K562 (cell line): Measurements from ENCODE around the gene CNOT6L. TPM values are rescaled to one million over a fixed set of nuclear protein-coding genes. Genes with fewer than 3 reads are reported as not detected.

Experiments
- ATAC-seq: fragments of 200-7000 bp; cut with Tn5 transposase; 3 replicates; pipeline ENCODE4 v1.9.1; 2020; ENCODE audit warnings: moderate library complexity
- BruUV-seq: library from RNA; stranded (reverse); fragments of 400-500 nt; replicated peaks from 2 replicates; lab custom pipeline; 2021; lab: Mats Ljungman, UMichigan
- CTCF ChIA-PET: fragments of 300-600 bp; formaldehyde crosslinking; extraction: SDS; loops from one replicate; lab custom pipeline; 2021; ENCODE audit warnings: low intra/inter-chr PET ratio; lab: Yijun Ruan, JAX
- POLR2A ChIA-PET: fragments of 300-600, 350-650 bp; sonication (Branson Sonifier 250); formaldehyde crosslinking; extraction: SDS; loops from one replicate; lab custom pipeline; 2021; ENCODE audit warnings: antibody characterized with exemption, inconsistent platforms; lab: Yijun Ruan, JAX
- DNase-seq, 4 experiments: peaks; one replicate each; pipeline versions ENCODE4 v3.0.0 to v3.0.0-alpha.2; 2011 to 2018; ENCODE audit warnings: low spot score in 3 of 4, mixed read lengths in 3 of 4; ENCODE audit errors: extremely low read depth in 1 of 4
- FAIRE-seq: peaks from 2 replicates; lab custom pipeline; 2011; peaks lifted over from hg19 to GRCh38; lab: Jason Lieb, UNC
- H2AFZ ChIP-seq: 2 replicates; pipeline ENCODE4 v1.6.0; 2011; ENCODE audit warnings: low read depth, low read length, control low read depth, inconsistent platforms
- H3K27ac ChIP-seq: fragments of 200-600 bp; 3 replicates; pipeline ENCODE4 v1.8.0; 2011; ENCODE audit warnings: low read depth, mild to moderate bottlenecking, control low read depth, inconsistent platforms, low read length, moderate library complexity, mixed read lengths; ENCODE audit errors: extremely low read depth
- H3K27me3 ChIP-seq, 2 experiments: fragments of 300-600 bp in 1 of 2; 2 replicates in 1 of 2; 3 replicates in 1 of 2; pipeline versions ENCODE4 v1.6.0 to v1.8.0; 2011; ENCODE audit warnings: inconsistent platforms in 2 of 2, low read length in 2 of 2, mild to moderate bottlenecking in 1 of 2, mixed read lengths in 1 of 2, moderate library complexity in 1 of 2; ENCODE audit not compliant: control insufficient read depth in 2 of 2, insufficient read depth in 2 of 2
- H3K36me3 ChIP-seq: fragments of 300-600 bp; 3 replicates; pipeline ENCODE4 v1.8.0; 2011; ENCODE audit warnings: mild to moderate bottlenecking, low read length, inconsistent platforms; ENCODE audit not compliant: control insufficient read depth, insufficient read depth
- H3K4me1 ChIP-seq, 2 experiments: fragments of 200-600 bp in 1 of 2; replicated peaks in 1 of 2; 2 replicates in 1 of 2; 3 replicates in 1 of 2; pipeline versions ENCODE4 v1.5.1 to v1.8.0; 2011; ENCODE audit warnings: inconsistent platforms in 2 of 2, low read length in 2 of 2, mild to moderate bottlenecking in 1 of 2, mixed read lengths in 1 of 2, moderate library complexity in 1 of 2; ENCODE audit not compliant: control insufficient read depth in 2 of 2, insufficient read depth in 2 of 2
- H3K4me2 ChIP-seq: 2 replicates; pipeline ENCODE4 v1.6.1; 2011; ENCODE audit warnings: low read length, control low read depth, inconsistent platforms, mixed read lengths; ENCODE audit not compliant: insufficient read depth
- H3K4me3 ChIP-seq: fragments of 200-600 bp; sonication (generic), shearing (Covaris generic); 2 replicates; pipeline ENCODE4 v1.5.1; 2016; ENCODE audit warnings: control low read depth, inconsistent platforms
- H3K79me2 ChIP-seq: fragments of 200-600 bp; 3 replicates; pipeline ENCODE4 v1.8.0; 2011; ENCODE audit warnings: low read length, inconsistent platforms; ENCODE audit not compliant: control insufficient read depth, insufficient read depth
- H3K9ac ChIP-seq, 2 experiments: 2 replicates each; pipeline versions ENCODE4 v1.6.0 to v1.6.1; 2011; ENCODE audit warnings: low read depth in 2 of 2, low read length in 2 of 2, control low read depth in 1 of 2, inconsistent platforms in 1 of 2, mild to moderate bottlenecking in 1 of 2, mixed read lengths in 1 of 2; ENCODE audit not compliant: insufficient read depth in 1 of 2
- H3K9me1 ChIP-seq: one replicate; pipeline ENCODE4 v1.6.0; 2011; ENCODE audit warnings: inconsistent platforms, mild to moderate bottlenecking, low read length, moderate library complexity; ENCODE audit not compliant: control insufficient read depth, insufficient read depth
- H3K9me3 ChIP-seq: replicated peaks from 2 replicates; pipeline ENCODE4 v1.5.1; 2011; ENCODE audit warnings: low read depth, low read length, inconsistent platforms; ENCODE audit not compliant: control insufficient read depth, insufficient read depth
- H4K20me1 ChIP-seq: replicated peaks from 2 replicates; pipeline ENCODE4 v1.6.1; 2011; ENCODE audit warnings: low read length, inconsistent platforms, mixed read lengths; ENCODE audit not compliant: control insufficient read depth, insufficient read depth
- SIRT6 ChIP-seq: IDR thresholded peaks from one replicate; pipeline ENCODE4 v1.6.1; 2012; ENCODE audit warnings: low read depth, mild to moderate bottlenecking, control low read depth, inconsistent platforms, low read length, moderate library complexity
- SOX6 ChIP-seq: fragments of 450-650 bp; IDR thresholded peaks from 2 replicates; pipeline ENCODE4 v1.6.1; 2014; ENCODE audit warnings: mild to moderate bottlenecking
- TCFL5 ChIP-seq: fragments of 250-450 bp; sonication (Bioruptor Pico); conservative IDR thresholded peaks from 2 replicates; pipeline ENCODE4 v1.6.1; 2021; ENCODE audit warnings: mild to moderate bottlenecking, moderate library complexity, matching md5 sums
- ZNF121 ChIP-seq: sonication (generic); formaldehyde crosslinking; conservative IDR thresholded peaks from 2 replicates; pipeline ENCODE4 v1.8.0; 2022; ENCODE audit warnings: missing genetic modification reagents
- WGBS: fragments of 100-300 bp; shearing (Covaris generic); methylation state at CpG from one replicate; pipeline ENCODE4 v1.1.6; 2016; ENCODE audit warnings: low coverage, mixed read lengths; ENCODE audit not compliant: insufficient coverage; ENCODE audit errors: missing lambda C conversion rate; 5-methylcytosine and 5-hydroxymethylcytosine counted together
- in situ Hi-C: fragments of 300-500 bp; cut with MboI; formaldehyde crosslinking; loops from 4 replicates; pipeline ENCODE4 v1.15.0; 2018; ENCODE audit warnings: inconsistent platforms, mixed read lengths
- intact Hi-C: fragments of 100-400 bp; cut with micrococcal nuclease; formaldehyde crosslinking; loops from 2 replicates; pipeline ENCODE4 v1.14.2; 2022
- polyA plus RNA-seq, 8 experiments: library from polyadenylated mRNA; depleted of rRNA in 4 of 8; stranded (reverse) in 5 of 8; unstranded in 3 of 8; fragments of >200 nt; fragmentation: Nextera tagmentation in 2 of 8; fragmentation: Illumina TruSeq in 1 of 8; extraction: Ambion mirVana in 2 of 8; extraction: Trizol in 1 of 8; gene quantifications; 2 replicates each; pipeline versions ENCODE4 v1.2.1 to v1.2.3, GENCODE V29; 2011 to 2014; ENCODE audit warnings: inconsistent platforms in 1 of 8, missing spikeins in 1 of 8
- total RNA-seq, 7 experiments: library from RNA; depleted of rRNA in 6 of 7; stranded (reverse); fragments of >200 nt in 6 of 7; fragmentation: Illumina TruSeq in 2 of 7; extraction: Trizol in 2 of 7; gene quantifications; 2 replicates each; pipeline versions ENCODE4 v1.2.1 to v1.2.3, GENCODE V29; 2011 to 2021; ENCODE audit warnings: low replicate concordance in 1 of 7

The CNOT6L gene
- total and polyA plus RNA-seq, 9 of the 15 experiments (the other 6 are each of a cell fraction or from before 2014, with no cell fraction given): 3.7 to 27.9 (median 6.5) TPM

DNA sequence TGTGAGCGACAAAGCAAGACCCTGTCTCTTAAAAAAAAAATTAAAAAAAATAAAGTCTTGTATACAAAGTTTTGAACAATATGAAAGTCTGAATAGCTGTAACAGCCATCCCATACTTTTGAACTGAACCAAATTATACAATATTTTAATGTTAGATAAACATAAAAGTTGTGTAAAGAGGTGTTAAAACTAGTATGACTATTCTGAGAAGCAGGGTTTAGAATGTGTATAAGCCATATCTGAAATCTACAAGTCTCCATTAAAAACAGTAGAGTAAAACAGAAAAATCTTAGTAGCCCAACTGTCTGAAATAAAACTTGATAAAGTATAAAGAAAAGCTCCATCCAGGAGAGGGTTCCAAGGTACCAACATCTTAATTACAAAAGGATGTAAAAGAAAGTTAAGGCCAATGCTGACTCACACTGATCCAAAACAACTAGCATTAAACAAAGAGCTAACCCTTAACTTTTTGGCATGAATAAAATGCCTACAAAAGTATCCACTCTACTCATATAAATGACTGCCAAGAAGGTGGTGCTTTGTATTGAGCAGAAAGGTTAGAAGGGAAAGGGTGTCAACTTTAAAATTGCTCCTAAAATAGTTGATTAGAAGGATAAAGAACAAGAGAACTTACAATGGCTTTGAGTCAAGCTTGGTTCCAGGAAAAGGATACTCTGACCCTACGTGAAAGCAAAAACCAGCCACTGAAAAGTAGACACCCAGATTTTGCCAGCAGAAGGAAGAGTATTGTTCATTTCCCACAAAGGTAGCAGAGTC, 18.5 kb downstream of the CNOT6L start:
- TF ChIP-seq SOX6 (0 out of 2 replicates have a peak, but pooled peaks have one; percentile 8), TCFL5 (CRISPR knock-in tag) (no peak)
- Histone ChIP-seq H3K4me2 (peak overlapping the region; percentile 16; the same call in 1 of the 2 replicates), H4K20me1 (no peaks in the 10 kb centered on the region; the same call in 1 of the 2 replicates), H3K27ac (peak overlapping the region; percentile 51; the same call in 1 of the 3 replicates), H3K9me1 (no peaks in the 10 kb centered on the region), H3K27me3 (no peaks in the 10 kb centered on the region), H3K4me3 (no peak overlapping the region), H3K4me1 (peaks cover 0 to 20% of the 10 kb centered on the region in 2 experiments; a peak in 4 of 5 replicates), H3K79me2 (peaks cover 93% of the 10 kb centered on the region), H3K9me3 (no peaks in the 10 kb centered on the region; the same call in 1 of the 2 replicates), H3K9ac (peak overlapping the region in 1 of 2 experiments; percentile 23; a peak in 1 of 4 replicates), H3K36me3 (no peaks in the 10 kb centered on the region; the same call in 2 of the 3 replicates), H2AFZ (peak overlapping the region; percentile 9; the same call in 1 of the 2 replicates)
- in situ Hi-C loops (no loop called here), intact Hi-C loops (no loop called here)
- ChIA-PET POLR2A (interaction anchor here (0.6 to 1.7 kb wide), 6 partner anchors 8 to 62 kb away, joined by 3 to 7 read pairs (median 4); partner anchors contain the start of genes CNOT6L and MRPL1), CTCF (no interaction called here)
- no TSS peak for BruUV-seq
- peak; percentile 74 for FAIRE-seq
- WGBS: 47% methylated on average over 2 of the region's 2 CpGs
- ATAC-seq: peak; percentile 38
- no peak for DNase-seq

DNA sequence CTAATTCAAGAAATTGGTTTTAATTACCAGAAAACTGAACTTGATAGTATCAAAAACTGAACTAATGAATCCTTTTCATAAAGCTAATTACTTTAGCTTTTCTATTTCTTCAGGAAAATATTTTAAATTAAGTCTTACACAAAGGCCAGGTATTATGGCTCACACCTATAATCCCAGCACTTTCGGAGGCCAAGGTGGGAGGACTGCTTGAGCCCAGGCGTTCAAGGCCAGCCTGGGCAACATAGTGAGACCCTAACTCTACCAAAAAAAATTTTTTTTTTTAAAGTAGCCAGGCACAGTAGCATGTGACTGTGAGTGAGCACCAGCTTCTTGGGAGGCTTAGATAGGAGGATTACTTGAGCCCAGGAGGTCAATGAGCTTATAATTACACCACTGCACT, 19.1 kb downstream of the CNOT6L start:
- WGBS: 91% methylated on average over 2 of the region's 2 CpGs
- no peak for FAIRE-seq
- peaks cover 92% of the 10 kb centered on the region for H3K79me2 ChIP-seq
- no peaks in the 10 kb centered on the region; the same call in 2 of the 3 replicates for H3K36me3 ChIP-seq
- DNase-seq: no peak
- H4K20me1 ChIP-seq: no peaks in the 10 kb centered on the region; the same call in 1 of the 2 replicates
- CTCF ChIA-PET: no interaction called here
- H3K9ac ChIP-seq: no peak overlapping the region
- peaks cover 0 to 20% of the 10 kb centered on the region in 2 experiments; a peak in 4 of 5 replicates for H3K4me1 ChIP-seq
- no peaks in the 10 kb centered on the region; the same call in 1 of the 2 replicates for H3K9me3 ChIP-seq
- no peaks in the 10 kb centered on the region for H3K9me1 ChIP-seq
- intact Hi-C loops (no loop called here), in situ Hi-C loops (no loop called here)
- H2AFZ ChIP-seq: no peak overlapping the region
- no peak overlapping the region for H3K4me3 ChIP-seq
- H3K27me3 ChIP-seq: no peaks in the 10 kb centered on the region
- ATAC-seq: no peak
- no TSS peak for BruUV-seq
- no peak overlapping the region for H3K4me2 ChIP-seq
- no peak for TF ChIP-seq SIRT6
- peak; percentile 77 for TF ChIP-seq ZNF121
- H3K27ac ChIP-seq: no peak overlapping the region
- POLR2A ChIA-PET: interaction anchor here (0.6 to 1.7 kb wide), 5 partner anchors 11 to 20 kb away, joined by 3 to 7 read pairs (median 3); partner anchors contain the start of gene CNOT6L
